C4-2B (cell line): Measurements from ENCODE around the gene LRFN2.

Experiments used
- H3K27ac ChIP-seq: fragments of 450-650 bp; 2 replicates; pipeline ENCODE4 v1.5.1; 2017
- ZFX ChIP-seq: fragments of 450-650 bp; IDR thresholded peaks from 2 replicates; pipeline ENCODE4 v1.6.1; 2017
- TF ChIP-seq, protein P1 (sequence below): fragments of 450-650 bp; conservative IDR thresholded peaks from 2 replicates; pipeline ENCODE4 v1.5.1; 2017; ENCODE audit warnings: mild to moderate bottlenecking

LRFN2 gene

DNA sequence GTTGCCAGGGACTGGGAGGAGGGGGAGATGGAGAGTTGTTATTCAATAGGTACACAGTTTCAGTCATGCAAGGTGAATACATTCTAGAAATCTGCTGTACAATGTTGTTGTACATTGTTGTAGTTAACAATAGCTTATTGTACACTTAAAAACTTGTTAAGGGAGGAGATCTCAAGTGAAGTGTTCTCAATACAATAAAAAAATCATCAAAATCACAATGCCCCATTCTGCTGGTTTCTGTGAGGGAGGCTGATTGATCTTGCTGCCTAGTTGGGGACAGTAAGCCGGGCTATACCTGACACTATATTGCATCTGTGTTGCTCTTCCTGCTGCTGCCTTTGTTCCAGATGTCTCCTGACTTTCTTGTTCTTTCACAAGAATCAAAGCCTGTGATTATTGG lies 232.1 kb downstream of the LRFN2 start:
- TF ChIP-seq ZFX, result no peak
- TF ChIP-seq, protein P1, sequence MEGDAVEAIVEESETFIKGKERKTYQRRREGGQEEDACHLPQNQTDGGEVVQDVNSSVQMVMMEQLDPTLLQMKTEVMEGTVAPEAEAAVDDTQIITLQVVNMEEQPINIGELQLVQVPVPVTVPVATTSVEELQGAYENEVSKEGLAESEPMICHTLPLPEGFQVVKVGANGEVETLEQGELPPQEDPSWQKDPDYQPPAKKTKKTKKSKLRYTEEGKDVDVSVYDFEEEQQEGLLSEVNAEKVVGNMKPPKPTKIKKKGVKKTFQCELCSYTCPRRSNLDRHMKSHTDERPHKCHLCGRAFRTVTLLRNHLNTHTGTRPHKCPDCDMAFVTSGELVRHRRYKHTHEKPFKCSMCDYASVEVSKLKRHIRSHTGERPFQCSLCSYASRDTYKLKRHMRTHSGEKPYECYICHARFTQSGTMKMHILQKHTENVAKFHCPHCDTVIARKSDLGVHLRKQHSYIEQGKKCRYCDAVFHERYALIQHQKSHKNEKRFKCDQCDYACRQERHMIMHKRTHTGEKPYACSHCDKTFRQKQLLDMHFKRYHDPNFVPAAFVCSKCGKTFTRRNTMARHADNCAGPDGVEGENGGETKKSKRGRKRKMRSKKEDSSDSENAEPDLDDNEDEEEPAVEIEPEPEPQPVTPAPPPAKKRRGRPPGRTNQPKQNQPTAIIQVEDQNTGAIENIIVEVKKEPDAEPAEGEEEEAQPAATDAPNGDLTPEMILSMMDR, result no peak

GRCh38 chr6:40353967-40354452 lies 233.2 kb downstream of the LRFN2 start:
- TF ChIP-seq ZFX, result no peak
- TF ChIP-seq, protein P1, result no peak
- H3K27ac ChIP-seq, result no peak overlapping the region

More for the DNA sequence above, 232.1 kb downstream of the LRFN2 start:
- no peak overlapping the region for H3K27ac ChIP-seq

- TF ChIP-seq, protein P1, result no peak
- TF ChIP-seq ZFX, result no peak
Observed at GRCh38 chr6:40353197-40353966, 233.8 kb downstream of the LRFN2 start.

DNA sequence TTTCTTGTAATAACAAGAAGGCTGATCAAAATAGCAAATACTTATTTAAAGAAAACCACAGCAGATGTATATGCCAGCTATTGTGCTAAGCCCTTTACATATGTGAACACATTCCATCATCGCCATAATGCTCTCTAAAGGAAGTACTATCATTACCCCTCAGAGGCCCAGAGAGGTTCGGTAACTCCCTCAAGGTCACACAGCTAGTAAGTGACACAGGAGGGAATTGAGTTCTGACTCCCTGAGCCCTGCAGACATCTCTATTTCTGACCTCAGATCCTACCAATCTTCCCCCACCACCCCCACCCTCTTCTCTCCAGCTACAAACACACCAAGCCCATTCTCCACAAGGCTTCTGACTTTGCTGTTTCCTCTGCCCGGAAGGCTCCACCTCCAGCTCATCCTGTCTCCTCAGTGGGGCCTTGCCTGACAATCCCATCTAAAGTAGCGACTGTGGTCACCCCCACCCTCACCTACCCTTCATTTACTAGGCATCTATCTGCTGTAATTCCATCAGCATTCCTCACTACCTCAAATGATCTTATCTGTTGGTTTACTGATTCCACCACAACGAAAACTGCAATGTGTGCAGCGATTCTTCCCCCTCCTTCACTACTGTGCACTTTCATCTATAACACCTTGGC lies 234.5 kb downstream of the LRFN2 start:
- TF ChIP-seq, protein P1, result no peak
- no peak for TF ChIP-seq ZFX
- H3K27ac ChIP-seq, result no peak overlapping the region

More at GRCh38 chr6:40353197-40353966, 233.8 kb downstream of the LRFN2 start:
- H3K27ac ChIP-seq, result no peak overlapping the region

GRCh38 chr6:40352006-40352405 lies 235.2 kb downstream of the LRFN2 start:
- H3K27ac ChIP-seq, result no peak overlapping the region
- TF ChIP-seq, protein P1, result no peak
- no peak for TF ChIP-seq ZFX

DNA sequence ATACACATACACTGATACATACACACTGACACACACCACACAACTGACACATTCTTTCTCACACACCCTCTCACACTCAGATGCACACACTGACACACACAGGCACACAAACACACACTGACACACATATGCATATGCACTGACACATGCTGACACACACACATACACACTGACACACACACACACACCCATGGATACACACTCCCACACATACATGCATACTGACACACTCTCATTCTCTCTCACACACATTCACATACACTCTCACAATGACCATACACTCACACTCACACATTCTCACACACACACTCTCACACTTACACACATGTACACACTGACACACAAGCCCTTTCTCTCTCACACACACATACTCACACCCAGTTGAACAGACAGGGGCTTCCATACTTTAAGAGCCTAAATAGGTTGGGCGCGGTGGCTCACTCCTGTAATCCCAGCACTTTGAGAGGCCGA lies 236.4 kb downstream of the LRFN2 start:
- TF ChIP-seq, protein P1, result no peak
- TF ChIP-seq ZFX, result no peak

More for the DNA sequence above, 236.4 kb downstream of the LRFN2 start:
- H3K27ac ChIP-seq, result no peak overlapping the region
